DOHH2 (cell line): Measurements from ENCODE around the gene EML5.

Experiments used
- H3F3A ChIP-seq: fragments of 200-600 bp; sonication (generic), shearing (Covaris generic); 2 replicates; pipeline ENCODE4 v1.6.0; 2016; ENCODE audit warnings: antibody characterized with exemption, mild to moderate bottlenecking; ENCODE audit not compliant: control insufficient read depth, insufficient read depth
- H3K27ac ChIP-seq: fragments of 200-600 bp; sonication (generic); 2 replicates; pipeline ENCODE4 v1.5.1; 2014; ENCODE audit warnings: low read depth, mild to moderate bottlenecking, low read length, moderate library complexity
- H3K27me3 ChIP-seq: fragments of 200-600 bp; sonication (generic); 2 replicates; pipeline ENCODE4 v1.6.1; 2014; ENCODE audit warnings: mild to moderate bottlenecking, low read length, mixed read lengths; ENCODE audit not compliant: control insufficient read depth
- H3K36me3 ChIP-seq: fragments of 200-600 bp; sonication (generic); 2 replicates; pipeline ENCODE4 v1.6.1; 2014; ENCODE audit warnings: mild to moderate bottlenecking, low read length, moderate library complexity, mixed read lengths; ENCODE audit not compliant: control insufficient read depth
- H3K4me1 ChIP-seq: fragments of 200-600 bp; sonication (generic); 2 replicates; pipeline ENCODE4 v1.6.1; 2014; ENCODE audit warnings: mild to moderate bottlenecking, low read length, mixed read lengths; ENCODE audit not compliant: control insufficient read depth
- H3K4me2 ChIP-seq: fragments of 200-600 bp; sonication (generic); 2 replicates; pipeline ENCODE4 v1.6.0; 2014; ENCODE audit warnings: mild to moderate bottlenecking, low read length, moderate library complexity
- H3K4me3 ChIP-seq: fragments of 200-600 bp; sonication (generic); 2 replicates; pipeline ENCODE4 v1.5.1; 2014; ENCODE audit warnings: mild to moderate bottlenecking, low read length, mixed read lengths
- H3K79me2 ChIP-seq: fragments of 200-600 bp; sonication (generic); 2 replicates; pipeline ENCODE4 v1.6.1; 2014; ENCODE audit warnings: mild to moderate bottlenecking, low read length, mixed read lengths; ENCODE audit not compliant: control insufficient read depth
- H3K9me2 ChIP-seq: fragments of 200-600 bp; sonication (generic); replicated peaks from 2 replicates; pipeline ENCODE4 v1.6.1; 2014; ENCODE audit warnings: mild to moderate bottlenecking, low read length, mixed read lengths; ENCODE audit not compliant: control insufficient read depth
- H3K9me3 ChIP-seq: fragments of 200-600 bp; sonication (generic); 2 replicates; pipeline ENCODE4 v1.6.1; 2014; ENCODE audit warnings: antibody characterized with exemption, low read length, mixed read lengths; ENCODE audit not compliant: control insufficient read depth, insufficient read depth
- H4K20me1 ChIP-seq: fragments of 200-600 bp; sonication (generic); 2 replicates; pipeline ENCODE4 v1.6.0; 2014; ENCODE audit warnings: low read depth, mild to moderate bottlenecking, antibody characterized with exemption, low read length, moderate library complexity; ENCODE audit not compliant: control insufficient read depth, insufficient read depth
- EZH2phosphoT487 ChIP-seq: fragments of 200-600 bp; sonication (generic); IDR thresholded peaks from 2 replicates; pipeline ENCODE4 v1.6.1; 2017; ENCODE audit warnings: borderline replicate concordance, mild to moderate bottlenecking, antibody characterized with exemption, low read length, moderate library complexity, mixed read lengths
- TF ChIP-seq, protein P1 (sequence below): fragments of 200-600 bp; sonication (generic); IDR thresholded peaks from one replicate; pipeline ENCODE4 v1.5.1; 2014; ENCODE audit warnings: antibody characterized with exemption, mild to moderate bottlenecking, low read depth, low read length; ENCODE audit not compliant: poor library complexity, severe bottlenecking

The EML5 gene

DNA sequence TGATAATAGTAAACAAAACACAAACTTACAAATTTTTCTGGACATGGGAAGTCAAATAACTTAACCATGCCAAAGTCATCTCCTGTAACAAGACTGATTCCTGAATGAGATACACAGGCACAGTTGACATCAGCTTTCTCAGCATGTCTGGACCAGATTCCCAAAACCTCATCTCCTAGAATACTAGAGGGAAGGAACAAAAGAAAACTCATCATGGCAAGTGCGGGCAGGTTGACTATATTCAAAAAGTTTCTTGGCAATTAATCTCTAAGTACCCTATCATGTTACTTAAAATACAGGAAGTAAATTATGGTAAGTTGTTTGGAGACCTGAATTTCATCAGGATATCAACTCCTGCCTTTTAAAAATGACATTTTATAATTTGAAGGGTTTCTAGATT lies 176.1 kb downstream of the EML5 start:
- H3K4me3 ChIP-seq, result no peak overlapping the region
- no peaks in the 10 kb centered on the region for H4K20me1 ChIP-seq

DNA sequence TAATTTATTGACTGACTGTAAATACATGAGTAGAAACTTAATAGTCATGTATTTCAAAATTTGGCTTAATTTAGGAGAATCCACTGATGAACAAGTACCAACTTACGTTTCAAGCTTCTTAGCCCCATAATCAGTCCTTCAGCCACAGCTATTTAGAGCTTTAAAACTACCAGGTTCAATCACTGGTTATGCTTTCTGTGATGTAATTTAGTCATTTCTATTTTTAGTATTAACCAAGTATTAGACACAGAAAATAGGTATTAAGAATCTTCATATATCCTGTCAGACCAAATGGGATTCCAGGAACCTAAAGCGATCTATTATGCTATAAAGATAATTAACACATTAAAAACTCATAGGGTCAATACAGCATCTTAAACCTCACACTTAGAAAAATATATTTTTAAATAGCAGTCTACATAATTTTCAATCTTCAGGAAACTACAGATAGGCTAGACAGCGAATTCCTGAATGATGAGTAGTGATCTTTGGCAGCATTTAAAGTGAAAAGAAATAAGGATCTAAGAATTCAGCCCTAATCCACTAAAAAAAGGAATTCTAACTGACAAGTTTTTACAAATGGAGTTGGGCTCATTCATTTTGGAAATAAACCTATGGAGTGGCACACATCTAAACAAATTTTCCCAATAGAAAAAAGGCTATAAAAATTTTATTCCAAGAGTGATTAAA lies 178.4 kb downstream of the EML5 start:
- H3K36me3 ChIP-seq, result peaks cover 49% of the 10 kb centered on the region
- no peaks in the 10 kb centered on the region for H3K79me2 ChIP-seq
- H3K9me3 ChIP-seq, result no peaks in the 10 kb centered on the region
- no peak overlapping the region for H3K4me2 ChIP-seq
- H3K27ac ChIP-seq, result no peak overlapping the region
- no peaks in the 10 kb centered on the region for H3K4me1 ChIP-seq
- H3K9me2 ChIP-seq, result no peaks in the 10 kb centered on the region
- H3K4me3 ChIP-seq, result no peak overlapping the region
- H3F3A ChIP-seq, result no peaks in the 10 kb centered on the region
- H3K27me3 ChIP-seq, result no peaks in the 10 kb centered on the region
- TF ChIP-seq EZH2phosphoT487, result no peak
- TF ChIP-seq, protein P1, sequence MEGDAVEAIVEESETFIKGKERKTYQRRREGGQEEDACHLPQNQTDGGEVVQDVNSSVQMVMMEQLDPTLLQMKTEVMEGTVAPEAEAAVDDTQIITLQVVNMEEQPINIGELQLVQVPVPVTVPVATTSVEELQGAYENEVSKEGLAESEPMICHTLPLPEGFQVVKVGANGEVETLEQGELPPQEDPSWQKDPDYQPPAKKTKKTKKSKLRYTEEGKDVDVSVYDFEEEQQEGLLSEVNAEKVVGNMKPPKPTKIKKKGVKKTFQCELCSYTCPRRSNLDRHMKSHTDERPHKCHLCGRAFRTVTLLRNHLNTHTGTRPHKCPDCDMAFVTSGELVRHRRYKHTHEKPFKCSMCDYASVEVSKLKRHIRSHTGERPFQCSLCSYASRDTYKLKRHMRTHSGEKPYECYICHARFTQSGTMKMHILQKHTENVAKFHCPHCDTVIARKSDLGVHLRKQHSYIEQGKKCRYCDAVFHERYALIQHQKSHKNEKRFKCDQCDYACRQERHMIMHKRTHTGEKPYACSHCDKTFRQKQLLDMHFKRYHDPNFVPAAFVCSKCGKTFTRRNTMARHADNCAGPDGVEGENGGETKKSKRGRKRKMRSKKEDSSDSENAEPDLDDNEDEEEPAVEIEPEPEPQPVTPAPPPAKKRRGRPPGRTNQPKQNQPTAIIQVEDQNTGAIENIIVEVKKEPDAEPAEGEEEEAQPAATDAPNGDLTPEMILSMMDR, result no peak
- no peaks in the 10 kb centered on the region for H4K20me1 ChIP-seq

More for the DNA sequence above, 176.1 kb downstream of the EML5 start:
- Histone ChIP-seq H3K36me3 (peaks cover 26% of the 10 kb centered on the region), H3K9me3 (no peaks in the 10 kb centered on the region), H3K4me2 (no peak overlapping the region), H3K9me2 (no peaks in the 10 kb centered on the region), H3K4me1 (no peaks in the 10 kb centered on the region), H3F3A (no peaks in the 10 kb centered on the region), H3K27ac (no peak overlapping the region), H3K27me3 (no peaks in the 10 kb centered on the region), H3K79me2 (no peaks in the 10 kb centered on the region)
- TF ChIP-seq EZH2phosphoT487, result no peak
- TF ChIP-seq, protein P1, result no peak

DNA sequence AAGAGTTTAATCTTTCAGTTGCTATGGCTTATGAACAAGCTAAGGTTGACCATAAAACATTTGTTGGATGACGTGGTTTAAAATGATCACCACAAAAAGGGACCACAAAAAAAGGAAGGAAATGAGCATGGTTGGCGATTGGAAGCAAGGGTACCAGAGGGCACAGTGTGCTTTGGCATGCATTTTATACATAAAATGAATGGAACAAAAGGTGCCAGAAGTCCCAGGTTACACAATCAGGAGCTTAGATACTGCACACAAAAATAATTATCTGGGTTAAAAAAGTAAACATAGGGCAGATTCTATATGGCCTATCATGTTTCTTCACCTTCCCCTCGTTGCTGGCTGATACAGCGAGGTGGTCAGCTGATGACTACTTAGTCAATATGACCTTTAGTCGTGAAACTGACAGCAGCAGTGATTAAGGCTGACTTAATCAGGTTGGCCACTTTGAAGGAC lies 179.2 kb downstream of the EML5 start:
- TF ChIP-seq, protein P1, result no peak
- no peak for TF ChIP-seq EZH2phosphoT487
- Histone ChIP-seq H3K27me3 (no peaks in the 10 kb centered on the region), H3F3A (no peaks in the 10 kb centered on the region), H3K36me3 (peaks cover 57% of the 10 kb centered on the region), H3K4me3 (no peak overlapping the region), H3K79me2 (no peaks in the 10 kb centered on the region), H3K4me2 (no peak overlapping the region), H3K27ac (no peak overlapping the region), H3K9me2 (no peaks in the 10 kb centered on the region), H4K20me1 (no peaks in the 10 kb centered on the region), H3K9me3 (no peaks in the 10 kb centered on the region), H3K4me1 (no peaks in the 10 kb centered on the region)
